ENCODE measurements around the gene BTNL9.

Gene BTNL9

DNA sequence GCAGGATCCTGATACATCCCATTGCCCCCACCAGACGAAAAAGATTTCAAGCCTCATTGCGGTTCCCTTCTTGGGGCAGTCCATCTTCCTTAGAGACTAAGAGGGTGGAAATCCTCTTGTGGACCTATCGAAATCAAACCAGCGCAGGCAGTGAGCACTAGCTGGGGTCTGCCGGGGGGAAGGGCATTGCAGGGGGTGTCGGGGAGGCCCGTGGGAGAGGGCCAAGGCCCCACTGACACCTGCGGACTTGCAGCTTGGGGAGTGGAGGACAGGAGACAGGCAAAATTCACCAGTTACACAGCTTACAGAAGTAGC is 522 bp downstream of the BTNL9 start:
- DNase-seq (ENCODE audit: low read depth in 1 of 2, low spot score in 1 of 2), result no peak
- no peak overlapping the region for H3K4me3 ChIP-seq (replicated peaks; ENCODE audit: insufficient read depth, low read length)
- peaks cover 4% of the 10 kb centered on the region for H3K27me3 ChIP-seq (ENCODE audit: insufficient read depth, poor library complexity, severe bottlenecking)
- TF ChIP-seq POLR2AphosphoS5 (IDR thresholded peaks at IDR 0.05; ENCODE audit: low read depth) (no peak), GABPA (IDR thresholded peaks at IDR 0.05; ENCODE audit: low read depth) (no peak), SPI1 (IDR thresholded peaks at IDR 0.05; ENCODE audit: borderline replicate concordance, low read depth) (no peak), REST (IDR thresholded peaks at IDR 0.05; ENCODE audit: insufficient replicate concordance, low read depth) (no peak), CTCF (IDR thresholded peaks at IDR 0.05; ENCODE audit: insufficient read depth, low read length) (no peak)
- no peak overlapping the region for H3K27ac ChIP-seq (replicated peaks)

DNA sequence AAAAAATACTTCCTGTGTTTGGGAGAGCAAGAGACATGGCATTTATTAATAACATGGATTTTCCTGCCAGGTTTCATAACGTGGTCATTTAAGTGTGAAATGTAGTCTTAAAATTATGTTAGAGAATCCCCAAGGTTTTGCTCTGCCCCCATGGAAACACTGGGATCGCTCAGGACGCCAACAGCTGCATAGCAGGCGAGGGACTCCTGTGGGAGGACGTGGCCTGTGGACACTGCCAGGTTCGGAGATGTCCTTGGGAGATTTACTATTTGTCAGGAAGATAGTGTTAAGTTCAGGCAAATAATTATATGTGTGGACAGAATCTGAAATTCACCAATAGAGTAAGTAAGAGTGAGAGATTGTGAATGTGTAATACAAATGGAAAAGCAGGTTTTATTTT is 977 bp downstream of the BTNL9 start:
- Histone ChIP-seq H3K27ac (replicated peaks) (no peak overlapping the region), H3K4me3 (replicated peaks; ENCODE audit: insufficient read depth, low read length) (no peak overlapping the region), H3K27me3 (ENCODE audit: insufficient read depth, poor library complexity, severe bottlenecking) (peaks cover 4% of the 10 kb centered on the region)
- DNase-seq (ENCODE audit: low read depth in 1 of 2, low spot score in 1 of 2), result no peak
- TF ChIP-seq POLR2AphosphoS5 (IDR thresholded peaks at IDR 0.05; ENCODE audit: low read depth) (no peak), SPI1 (IDR thresholded peaks at IDR 0.05; ENCODE audit: borderline replicate concordance, low read depth) (no peak), CTCF (IDR thresholded peaks at IDR 0.05; ENCODE audit: insufficient read depth, low read length) (no peak), REST (IDR thresholded peaks at IDR 0.05; ENCODE audit: insufficient replicate concordance, low read depth) (no peak), GABPA (IDR thresholded peaks at IDR 0.05; ENCODE audit: low read depth) (no peak)

GRCh38 chr5:181042036-181042713 is 2.1 kb downstream of the BTNL9 start:
- H3K27me3 ChIP-seq (ENCODE audit: insufficient read depth, poor library complexity, severe bottlenecking), result peaks cover 4% of the 10 kb centered on the region
- no peak for DNase-seq (ENCODE audit: low read depth in 1 of 2, low spot score in 1 of 2)
- H3K4me3 ChIP-seq (replicated peaks; ENCODE audit: insufficient read depth, low read length), result no peak overlapping the region
- no peak overlapping the region for H3K27ac ChIP-seq (replicated peaks)
- TF ChIP-seq REST (IDR thresholded peaks at IDR 0.05; ENCODE audit: insufficient replicate concordance, low read depth) (no peak), POLR2AphosphoS5 (IDR thresholded peaks at IDR 0.05; ENCODE audit: low read depth) (no peak), SPI1 (IDR thresholded peaks at IDR 0.05; ENCODE audit: borderline replicate concordance, low read depth) (no peak), GABPA (IDR thresholded peaks at IDR 0.05; ENCODE audit: low read depth) (no peak), CTCF (IDR thresholded peaks at IDR 0.05; ENCODE audit: insufficient read depth, low read length) (no peak)

Measured in HL-60 (cell line).